GM12872 (cell line): ENCODE measurements around the gene MAMLD1.

Experiments used
- TF ChIP-seq, protein P1 (sequence below): IDR thresholded peaks from 3 replicates; pipeline ENCODE4 v1.5.1; 2011; ENCODE audit warnings: low read depth, mild to moderate bottlenecking, low read length, moderate library complexity; ENCODE audit not compliant: insufficient read depth

MAMLD1 gene

DNA sequence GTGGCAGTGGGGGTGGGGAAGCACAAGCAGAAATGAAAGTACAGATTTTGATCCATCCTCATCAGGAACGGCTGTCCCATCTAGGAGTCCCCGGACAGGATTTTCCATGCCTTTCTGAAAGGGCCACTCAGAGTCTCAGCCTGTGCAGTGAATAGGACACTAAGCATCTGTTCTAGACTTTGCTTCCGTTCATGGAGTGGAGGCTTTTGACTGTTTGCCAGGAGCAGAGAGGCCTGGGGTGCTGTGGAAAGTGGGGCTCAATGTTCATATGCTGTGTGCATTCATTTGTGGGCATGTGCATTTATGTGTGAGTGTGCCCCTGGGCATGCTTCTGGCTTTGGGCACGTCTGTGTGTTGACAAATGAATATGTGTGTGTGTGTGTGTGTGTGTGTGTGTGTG is 25.6 kb upstream of the MAMLD1 start:
- TF ChIP-seq, protein P1, sequence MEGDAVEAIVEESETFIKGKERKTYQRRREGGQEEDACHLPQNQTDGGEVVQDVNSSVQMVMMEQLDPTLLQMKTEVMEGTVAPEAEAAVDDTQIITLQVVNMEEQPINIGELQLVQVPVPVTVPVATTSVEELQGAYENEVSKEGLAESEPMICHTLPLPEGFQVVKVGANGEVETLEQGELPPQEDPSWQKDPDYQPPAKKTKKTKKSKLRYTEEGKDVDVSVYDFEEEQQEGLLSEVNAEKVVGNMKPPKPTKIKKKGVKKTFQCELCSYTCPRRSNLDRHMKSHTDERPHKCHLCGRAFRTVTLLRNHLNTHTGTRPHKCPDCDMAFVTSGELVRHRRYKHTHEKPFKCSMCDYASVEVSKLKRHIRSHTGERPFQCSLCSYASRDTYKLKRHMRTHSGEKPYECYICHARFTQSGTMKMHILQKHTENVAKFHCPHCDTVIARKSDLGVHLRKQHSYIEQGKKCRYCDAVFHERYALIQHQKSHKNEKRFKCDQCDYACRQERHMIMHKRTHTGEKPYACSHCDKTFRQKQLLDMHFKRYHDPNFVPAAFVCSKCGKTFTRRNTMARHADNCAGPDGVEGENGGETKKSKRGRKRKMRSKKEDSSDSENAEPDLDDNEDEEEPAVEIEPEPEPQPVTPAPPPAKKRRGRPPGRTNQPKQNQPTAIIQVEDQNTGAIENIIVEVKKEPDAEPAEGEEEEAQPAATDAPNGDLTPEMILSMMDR = no peak

DNA sequence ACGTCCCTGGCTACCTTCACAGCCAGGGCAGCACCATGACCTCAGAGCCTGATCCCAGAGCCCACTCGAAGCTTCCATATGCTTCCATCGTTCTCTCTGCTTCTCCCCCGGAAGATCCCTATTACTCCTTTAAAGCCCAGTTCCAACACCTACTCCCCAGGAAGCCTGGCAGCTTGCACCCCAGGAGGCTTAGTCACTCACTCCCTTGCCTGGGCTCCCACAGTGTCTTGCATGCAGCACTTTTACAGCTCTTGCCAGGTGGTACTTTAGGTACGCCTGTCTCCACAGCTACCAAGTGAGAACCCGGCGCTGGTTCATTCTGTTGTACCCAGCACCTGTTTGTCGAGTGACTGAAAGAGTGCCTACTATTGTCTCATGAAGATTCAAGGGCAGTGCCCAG is 24.5 kb upstream of the MAMLD1 start:
- TF ChIP-seq, protein P1 = no peak

DNA sequence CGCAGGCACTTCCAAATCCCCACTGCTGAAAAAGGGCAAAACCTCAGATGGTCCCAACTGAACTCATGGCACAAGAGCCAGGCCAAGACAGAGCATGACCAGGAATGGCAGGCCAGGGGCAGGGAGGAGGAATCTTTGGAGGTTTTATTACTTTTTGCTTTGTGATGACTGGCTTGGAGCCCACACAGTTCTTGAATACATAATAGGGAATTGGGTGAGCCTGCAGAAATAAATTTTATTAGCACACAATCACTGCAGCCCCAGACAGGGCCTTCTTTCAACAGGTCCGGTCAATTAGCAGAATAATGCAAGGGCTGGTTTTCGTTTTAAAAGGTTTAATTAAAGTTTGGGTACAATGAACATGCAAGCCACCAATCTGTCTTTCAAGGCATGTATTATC is 23.4 kb upstream of the MAMLD1 start:
- TF ChIP-seq, protein P1 = no peak

DNA sequence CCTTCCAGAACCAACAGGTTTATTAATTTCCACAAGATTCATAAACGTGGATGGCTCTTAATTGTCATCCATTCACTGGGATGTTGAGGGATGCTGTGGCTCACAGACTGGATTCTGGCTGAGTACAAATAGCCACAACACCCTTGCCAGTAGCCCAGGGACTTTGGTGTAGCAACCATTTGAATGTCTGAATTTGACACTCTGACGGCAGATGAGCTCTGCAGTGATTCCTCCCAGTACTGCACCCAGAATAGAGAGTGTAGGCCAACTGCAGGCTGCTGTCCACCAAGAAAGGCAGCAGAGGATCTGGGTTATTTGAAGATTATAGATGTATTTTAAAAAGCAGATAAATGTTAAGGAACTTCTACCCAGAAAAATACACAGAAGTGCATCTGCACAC is 15.6 kb upstream of the MAMLD1 start:
- TF ChIP-seq, protein P1 = no peak

DNA sequence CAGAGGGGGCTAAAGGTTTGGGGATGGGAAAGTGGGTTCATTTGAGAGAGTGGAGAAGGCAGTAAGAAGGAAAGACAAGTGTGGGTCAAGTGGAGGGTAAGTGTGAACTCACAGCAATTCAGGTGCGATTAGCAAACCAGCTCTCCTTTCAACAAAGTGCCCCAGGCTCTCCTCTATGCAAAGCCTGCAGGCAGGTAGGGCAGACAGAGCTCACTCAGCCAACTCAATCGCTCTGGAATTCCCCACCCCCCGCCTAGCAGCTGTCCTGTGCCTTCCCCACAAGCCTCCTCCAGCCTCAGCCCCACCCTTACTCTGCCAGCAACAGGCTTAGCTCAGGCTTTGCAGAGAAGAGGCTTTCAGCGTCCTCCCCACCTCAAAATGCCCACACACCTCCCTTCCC is 14.8 kb upstream of the MAMLD1 start:
- TF ChIP-seq, protein P1 = no peak

DNA sequence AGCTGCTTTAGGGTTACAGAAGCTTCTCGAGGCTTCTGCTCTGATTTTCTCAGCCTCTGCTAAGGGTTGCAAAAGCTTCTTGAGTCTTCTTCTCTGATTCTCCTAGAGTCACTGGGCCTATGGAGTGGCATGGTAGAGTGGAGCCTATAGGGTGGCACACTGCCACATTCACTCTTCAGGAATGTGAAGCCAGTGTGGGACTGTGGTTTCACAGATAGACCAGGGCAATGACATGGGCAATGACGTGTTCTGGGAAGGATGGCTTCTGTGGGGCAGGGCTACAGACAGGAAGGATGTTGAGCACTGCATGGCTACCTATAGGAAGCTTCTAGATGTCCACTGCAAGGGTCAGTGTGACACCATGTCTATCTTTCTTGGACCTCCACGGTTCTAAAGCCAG is 11.0 kb upstream of the MAMLD1 start:
- TF ChIP-seq, protein P1 = no peak

DNA sequence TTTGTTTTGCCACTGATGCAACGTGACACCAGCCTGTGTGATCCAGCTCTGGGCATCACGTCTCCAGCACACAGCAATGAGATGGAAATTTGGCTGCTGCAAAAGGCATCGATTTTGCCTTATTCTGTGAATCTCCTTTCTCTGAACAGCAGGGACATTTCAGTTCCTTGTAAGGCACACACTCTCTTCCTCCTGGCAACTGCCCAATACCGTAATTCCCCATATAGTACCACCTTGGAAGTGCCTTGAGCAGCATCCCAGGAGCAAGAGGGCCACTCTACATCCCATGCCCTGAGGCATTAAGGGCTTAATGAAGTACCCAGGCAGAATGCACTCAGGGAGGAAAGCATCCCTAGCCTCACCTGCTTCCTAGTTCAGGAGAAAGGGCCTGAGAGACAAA is 10.5 kb upstream of the MAMLD1 start:
- TF ChIP-seq, protein P1 = no peak

DNA sequence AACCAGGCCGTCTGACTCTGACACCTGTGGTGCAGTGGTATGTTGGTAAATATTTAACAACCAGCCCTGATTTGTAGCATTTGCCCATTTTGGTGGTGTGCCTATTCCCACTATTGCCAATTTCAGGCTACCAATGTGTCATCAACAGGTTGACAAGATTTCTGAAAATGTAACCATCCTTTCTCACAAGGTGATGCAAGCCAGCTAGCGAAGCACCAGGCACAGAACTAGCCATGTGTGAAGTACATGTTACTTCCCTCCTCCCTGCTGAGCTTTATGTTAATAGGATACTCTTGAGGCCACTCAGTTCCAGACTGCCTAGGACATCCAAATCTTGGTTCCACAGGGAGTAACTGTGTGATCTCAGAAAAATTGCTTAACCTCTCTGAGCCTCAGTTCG is 7.2 kb upstream of the MAMLD1 start:
- TF ChIP-seq, protein P1 = no peak
